KMS-11 (cell line): ENCODE results near the gene LUC7L3.

Experiments used
- H2AFZ ChIP-seq: fragments of 200-600 bp; sonication (generic); 2 replicates; pipeline ENCODE4 v1.6.1; 2016; ENCODE audit warnings: antibody characterized with exemption, mixed run types, low read depth
- H3K27ac ChIP-seq: fragments of 200-600 bp; sonication (generic); 2 replicates; pipeline ENCODE4 v1.6.1; 2016; ENCODE audit warnings: mild to moderate bottlenecking, mixed run types
- H3K27me3 ChIP-seq: fragments of 200-600 bp; sonication (generic); 2 replicates; pipeline ENCODE4 v1.6.1; 2017; ENCODE audit warnings: mild to moderate bottlenecking, low read depth, mixed run types, moderate library complexity; ENCODE audit not compliant: insufficient read depth
- H3K36me3 ChIP-seq: fragments of 200-600 bp; sonication (generic); 2 replicates; pipeline ENCODE4 v1.6.1; 2017; ENCODE audit warnings: mild to moderate bottlenecking, mixed run types; ENCODE audit not compliant: insufficient read depth
- H3K4me1 ChIP-seq: fragments of 200-600 bp; sonication (generic); 2 replicates; pipeline ENCODE4 v1.6.1; 2016; ENCODE audit warnings: mild to moderate bottlenecking, low read depth, mixed run types; ENCODE audit not compliant: poor library complexity, severe bottlenecking
- H3K4me2 ChIP-seq: fragments of 200-600 bp; sonication (generic); 2 replicates; pipeline ENCODE4 v1.7.0; 2016; ENCODE audit warnings: mild to moderate bottlenecking, mixed run types
- H3K4me3 ChIP-seq: fragments of 200-600 bp; sonication (generic); IDR thresholded peaks from 2 replicates; pipeline ENCODE4 v1.6.1; 2017; ENCODE audit warnings: low read depth, low read length, mixed read lengths; ENCODE audit not compliant: insufficient read depth
- H3K79me2 ChIP-seq: fragments of 200-600 bp; sonication (generic); 2 replicates; pipeline ENCODE4 v1.6.1; 2016; ENCODE audit warnings: low read depth, mixed run types; ENCODE audit not compliant: insufficient read depth
- H3K9ac ChIP-seq: fragments of 200-600 bp; sonication (generic); 2 replicates; pipeline ENCODE4 v1.6.1; 2016; ENCODE audit warnings: mild to moderate bottlenecking, mixed run types
- H4K20me1 ChIP-seq: fragments of 200-600 bp; sonication (generic); 2 replicates; pipeline ENCODE4 v1.6.1; 2016; ENCODE audit warnings: mild to moderate bottlenecking, mixed run types; ENCODE audit not compliant: insufficient read depth
- TF ChIP-seq, protein P1 (sequence below): fragments of 200-600 bp; sonication (generic); conservative IDR thresholded peaks from 2 replicates; pipeline ENCODE4 v1.6.1; 2017; ENCODE audit warnings: low read depth, mild to moderate bottlenecking, antibody characterized with exemption, low read length, moderate library complexity, mixed read lengths

Gene LUC7L3

GRCh38 chr17:50675627-50676026, 43.8 kb upstream of the LUC7L3 start:
- Histone ChIP-seq H3K4me3 (no peak overlapping the region), H3K27me3 (peaks cover 3% of the 10 kb centered on the region; the same call in 1 of the 2 replicates), H3K27ac (no peak overlapping the region), H4K20me1 (no peaks in the 10 kb centered on the region), H3K36me3 (no peaks in the 10 kb centered on the region), H3K4me2 (no peak overlapping the region), H3K79me2 (no peaks in the 10 kb centered on the region), H2AFZ (no peak overlapping the region), H3K9ac (no peak overlapping the region), H3K4me1 (no peaks in the 10 kb centered on the region)
- TF ChIP-seq, protein P1, sequence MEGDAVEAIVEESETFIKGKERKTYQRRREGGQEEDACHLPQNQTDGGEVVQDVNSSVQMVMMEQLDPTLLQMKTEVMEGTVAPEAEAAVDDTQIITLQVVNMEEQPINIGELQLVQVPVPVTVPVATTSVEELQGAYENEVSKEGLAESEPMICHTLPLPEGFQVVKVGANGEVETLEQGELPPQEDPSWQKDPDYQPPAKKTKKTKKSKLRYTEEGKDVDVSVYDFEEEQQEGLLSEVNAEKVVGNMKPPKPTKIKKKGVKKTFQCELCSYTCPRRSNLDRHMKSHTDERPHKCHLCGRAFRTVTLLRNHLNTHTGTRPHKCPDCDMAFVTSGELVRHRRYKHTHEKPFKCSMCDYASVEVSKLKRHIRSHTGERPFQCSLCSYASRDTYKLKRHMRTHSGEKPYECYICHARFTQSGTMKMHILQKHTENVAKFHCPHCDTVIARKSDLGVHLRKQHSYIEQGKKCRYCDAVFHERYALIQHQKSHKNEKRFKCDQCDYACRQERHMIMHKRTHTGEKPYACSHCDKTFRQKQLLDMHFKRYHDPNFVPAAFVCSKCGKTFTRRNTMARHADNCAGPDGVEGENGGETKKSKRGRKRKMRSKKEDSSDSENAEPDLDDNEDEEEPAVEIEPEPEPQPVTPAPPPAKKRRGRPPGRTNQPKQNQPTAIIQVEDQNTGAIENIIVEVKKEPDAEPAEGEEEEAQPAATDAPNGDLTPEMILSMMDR, result no peak

DNA sequence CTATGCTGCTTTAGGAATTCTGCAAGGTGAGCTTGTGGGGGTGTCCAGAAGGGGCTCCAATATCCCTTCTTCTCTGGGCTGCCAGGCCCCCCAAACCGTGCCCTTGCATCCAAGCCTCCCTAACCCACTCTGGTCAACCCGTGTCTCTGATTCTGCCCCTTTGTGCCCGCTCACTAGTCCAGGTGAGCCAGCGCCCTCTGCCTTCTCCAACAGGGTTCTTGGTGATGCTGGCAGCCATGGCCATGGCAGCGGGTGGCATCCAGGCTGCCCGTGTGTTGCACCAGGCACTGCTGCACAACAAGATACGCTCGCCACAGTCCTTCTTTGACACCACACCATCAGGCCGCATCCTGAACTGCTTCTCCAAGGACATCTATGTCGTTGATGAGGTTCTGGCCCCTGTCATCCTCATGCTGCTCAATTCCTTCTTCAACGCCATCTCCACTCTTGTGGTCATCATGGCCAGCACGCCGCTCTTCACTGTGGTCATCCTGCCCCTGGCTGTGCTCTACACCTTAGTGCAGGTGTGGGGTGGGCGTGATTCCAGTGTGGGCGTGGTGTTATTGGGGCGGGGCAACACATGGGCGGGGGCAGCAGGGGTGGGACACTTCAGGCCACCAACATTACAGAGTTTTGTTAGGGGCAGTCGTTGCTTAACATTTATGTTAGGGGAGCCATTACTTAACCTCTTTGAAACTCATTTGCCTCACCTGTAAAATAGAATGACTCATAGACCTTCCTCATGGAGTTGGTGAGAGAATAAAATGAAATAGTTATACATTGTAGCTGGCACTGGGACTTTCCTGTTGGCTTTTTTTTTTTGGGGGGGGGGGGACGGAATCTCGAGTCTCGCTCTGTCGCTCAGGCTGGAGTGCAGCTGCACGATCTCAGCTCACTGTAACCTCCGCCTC, 43.1 kb upstream of the LUC7L3 start:
- no peaks in the 10 kb centered on the region for H3K79me2 ChIP-seq
- no peaks in the 10 kb centered on the region for H3K36me3 ChIP-seq
- H3K4me3 ChIP-seq, result no peak overlapping the region
- H3K27me3 ChIP-seq, result peaks cover 7% of the 10 kb centered on the region; the same call in 1 of the 2 replicates
- H3K27ac ChIP-seq, result no peak overlapping the region
- no peak overlapping the region for H3K4me2 ChIP-seq
- H2AFZ ChIP-seq, result no peak overlapping the region
- no peaks in the 10 kb centered on the region for H4K20me1 ChIP-seq
- TF ChIP-seq, protein P1, result no peak
- peaks cover 5% of the 10 kb centered on the region for H3K4me1 ChIP-seq
- H3K9ac ChIP-seq, result no peak overlapping the region

- H3K27ac ChIP-seq, result no peak overlapping the region
- no peaks in the 10 kb centered on the region for H4K20me1 ChIP-seq
- TF ChIP-seq, protein P1, result no peak
- H3K9ac ChIP-seq, result no peak overlapping the region
- H3K4me2 ChIP-seq, result no peak overlapping the region
- H3K27me3 ChIP-seq, result peaks cover 14% of the 10 kb centered on the region; the same call in 1 of the 2 replicates
- H3K4me1 ChIP-seq, result peaks cover 6% of the 10 kb centered on the region
- no peaks in the 10 kb centered on the region for H3K36me3 ChIP-seq
- H3K4me3 ChIP-seq, result no peak overlapping the region
- no peaks in the 10 kb centered on the region for H3K79me2 ChIP-seq
- no peak overlapping the region for H2AFZ ChIP-seq
These were observed 41.5 kb upstream of the LUC7L3 start for GRCh38 chr17:50677851-50678375.

DNA sequence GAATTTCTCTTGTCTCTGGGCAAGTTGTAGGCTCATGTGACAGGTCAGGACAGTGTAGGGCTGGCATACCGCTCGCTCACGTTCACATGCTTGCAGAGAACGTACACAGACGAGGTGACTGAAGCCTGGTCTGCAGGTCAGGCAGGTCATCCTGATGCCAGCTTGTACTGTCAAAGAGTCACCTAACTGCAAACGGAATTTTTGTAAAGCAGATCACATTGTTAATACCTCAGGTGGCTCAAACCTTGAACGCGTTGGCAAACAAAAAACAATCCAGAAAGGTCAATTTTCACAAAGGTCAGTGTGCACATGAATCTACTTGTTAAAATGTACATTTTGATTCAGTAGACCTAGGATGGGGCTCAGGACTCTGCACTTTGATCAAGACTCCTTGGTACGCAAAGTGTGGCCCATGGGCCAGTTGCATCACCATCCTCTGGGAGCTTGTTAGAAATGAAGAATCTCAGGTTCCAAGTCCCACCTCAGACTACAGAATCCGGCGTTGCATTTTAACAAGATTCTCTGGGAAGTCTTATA, 40.3 kb upstream of the LUC7L3 start:
- Histone ChIP-seq H3K9ac (no peak overlapping the region), H4K20me1 (no peaks in the 10 kb centered on the region), H3K27ac (no peak overlapping the region), H3K4me2 (no peak overlapping the region), H3K36me3 (no peaks in the 10 kb centered on the region), H3K4me1 (peaks cover 6% of the 10 kb centered on the region), H3K4me3 (no peak overlapping the region), H3K27me3 (peaks cover 14% of the 10 kb centered on the region; the same call in 1 of the 2 replicates), H3K79me2 (no peaks in the 10 kb centered on the region), H2AFZ (no peak overlapping the region)
- TF ChIP-seq, protein P1, result no peak
